ENCODE results near the gene CD248.
"Not testable (repeated sequence)": the region's sequence is repeated elsewhere in the genome, so short reads cannot be mapped to it uniquely, and the experiment has no call there.

CD248 gene, protein sequence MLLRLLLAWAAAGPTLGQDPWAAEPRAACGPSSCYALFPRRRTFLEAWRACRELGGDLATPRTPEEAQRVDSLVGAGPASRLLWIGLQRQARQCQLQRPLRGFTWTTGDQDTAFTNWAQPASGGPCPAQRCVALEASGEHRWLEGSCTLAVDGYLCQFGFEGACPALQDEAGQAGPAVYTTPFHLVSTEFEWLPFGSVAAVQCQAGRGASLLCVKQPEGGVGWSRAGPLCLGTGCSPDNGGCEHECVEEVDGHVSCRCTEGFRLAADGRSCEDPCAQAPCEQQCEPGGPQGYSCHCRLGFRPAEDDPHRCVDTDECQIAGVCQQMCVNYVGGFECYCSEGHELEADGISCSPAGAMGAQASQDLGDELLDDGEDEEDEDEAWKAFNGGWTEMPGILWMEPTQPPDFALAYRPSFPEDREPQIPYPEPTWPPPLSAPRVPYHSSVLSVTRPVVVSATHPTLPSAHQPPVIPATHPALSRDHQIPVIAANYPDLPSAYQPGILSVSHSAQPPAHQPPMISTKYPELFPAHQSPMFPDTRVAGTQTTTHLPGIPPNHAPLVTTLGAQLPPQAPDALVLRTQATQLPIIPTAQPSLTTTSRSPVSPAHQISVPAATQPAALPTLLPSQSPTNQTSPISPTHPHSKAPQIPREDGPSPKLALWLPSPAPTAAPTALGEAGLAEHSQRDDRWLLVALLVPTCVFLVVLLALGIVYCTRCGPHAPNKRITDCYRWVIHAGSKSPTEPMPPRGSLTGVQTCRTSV

GRCh38 chr11:66316849-66317251 is at the start of gene CD248:
Gene CD248, minus strand, starts transcription at chr11:66317044. Its CDS starts 17 bp downstream, at chr11:66317027.
- DNase-seq = no peak

DNA sequence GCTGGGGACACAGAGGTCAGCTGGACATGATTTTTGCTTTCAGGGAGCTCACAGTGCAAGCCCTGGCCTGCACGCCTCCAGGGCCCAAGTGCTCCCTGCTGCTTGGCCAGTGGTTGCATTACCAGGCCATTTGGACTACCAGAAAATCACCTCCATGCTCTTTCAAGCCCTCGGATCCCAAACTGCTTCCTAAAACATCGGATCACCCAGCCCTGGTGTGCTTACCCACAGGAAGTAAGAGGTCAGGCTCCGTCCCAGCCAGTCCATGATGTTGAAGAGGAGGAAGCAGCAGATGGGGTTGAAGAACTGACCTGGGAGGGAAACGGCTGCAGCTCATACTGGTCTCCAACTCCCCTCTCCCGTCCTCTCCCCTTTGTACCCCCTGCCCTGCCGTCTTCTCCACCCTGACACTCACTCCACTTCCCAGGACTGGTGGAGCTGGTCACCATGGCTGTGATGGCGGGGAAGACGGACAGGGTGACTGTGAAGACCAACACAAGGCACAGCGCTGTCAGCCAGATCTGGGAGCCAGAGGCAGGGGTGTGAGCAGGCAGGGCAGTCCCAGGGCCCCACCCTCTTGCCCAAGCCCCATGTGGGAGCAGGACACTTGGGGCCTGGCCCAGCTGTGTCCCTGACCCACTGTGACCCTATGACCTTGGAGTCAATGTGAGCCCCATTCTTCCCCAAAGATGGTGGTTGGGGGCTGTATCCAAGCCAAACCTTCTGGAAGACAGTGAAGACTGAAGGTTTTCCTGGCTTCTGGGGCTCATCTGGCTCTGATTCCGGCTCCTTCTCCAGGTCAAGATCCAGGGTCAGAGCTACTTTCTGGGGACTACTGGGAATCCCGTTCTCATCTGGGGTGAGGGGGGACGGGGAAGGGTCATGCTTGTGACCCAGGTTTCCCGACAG is 49.1 kb upstream of the CD248 start:
- DNase-seq = no peak

GRCh38 chr11:66365166-66365565 is 48.3 kb upstream of the CD248 start:
- no peak for DNase-seq

DNA sequence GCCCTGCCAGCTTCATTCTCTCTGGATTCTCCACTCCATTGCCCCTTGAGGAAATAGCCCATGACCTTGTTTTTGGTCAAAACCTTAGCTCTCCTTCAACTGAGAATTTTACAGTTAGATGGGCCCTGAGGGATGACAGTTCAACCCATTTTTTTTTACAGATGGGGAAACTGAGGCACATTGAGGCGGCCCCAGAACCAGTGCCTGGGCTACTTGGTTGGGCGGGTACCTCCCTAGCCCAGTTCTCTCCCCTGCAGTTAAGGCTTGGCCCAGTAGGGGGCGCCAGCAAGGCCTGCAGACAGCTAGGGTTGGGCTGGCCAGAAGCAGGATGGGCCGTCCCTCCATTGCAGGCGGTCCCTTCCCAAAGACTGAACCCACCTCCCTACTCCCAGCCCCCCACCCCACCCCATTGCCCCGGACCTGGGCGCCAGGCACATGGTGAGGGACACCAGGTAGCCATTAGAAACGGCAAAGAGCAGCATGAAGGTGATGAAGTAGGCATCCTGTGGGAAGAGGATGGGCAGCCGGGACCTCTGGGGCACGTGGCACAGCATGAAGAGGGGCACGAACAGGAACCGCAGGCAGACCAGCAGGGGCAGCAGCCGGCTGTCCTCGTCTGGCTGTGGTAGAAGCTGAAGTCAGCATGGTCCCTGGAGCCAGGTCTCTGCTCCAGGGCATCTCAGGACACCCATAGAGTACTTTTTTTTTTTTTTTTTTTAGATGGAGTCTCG is 47.1 kb upstream of the CD248 start:
- DNase-seq = no peak

DNA sequence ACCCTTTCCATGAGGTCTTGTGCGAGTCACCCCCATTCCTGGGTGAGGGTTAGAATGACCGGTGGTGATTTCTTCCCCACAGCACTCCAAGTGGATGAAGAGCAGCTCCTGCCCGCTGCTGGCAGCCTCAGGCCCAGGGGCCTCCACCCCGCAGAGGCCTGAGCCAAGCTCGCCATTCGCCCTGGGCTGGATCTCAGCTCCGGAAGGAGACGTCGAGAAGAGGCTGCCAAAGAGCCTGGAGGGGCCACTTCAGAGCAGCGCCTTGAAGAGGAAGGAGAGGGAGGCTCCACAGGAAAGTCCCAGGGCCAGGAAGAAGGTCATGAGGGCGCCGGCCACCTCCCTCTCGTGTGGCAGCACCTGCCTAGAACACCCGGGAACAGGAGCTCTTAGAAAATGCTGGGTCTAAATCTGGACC is 46.4 kb upstream of the CD248 start:
- DNase-seq = no peak

- DNase-seq = no peak
Measured at GRCh38 chr11:66362481-66363147, 45.8 kb upstream of the CD248 start.

DNA sequence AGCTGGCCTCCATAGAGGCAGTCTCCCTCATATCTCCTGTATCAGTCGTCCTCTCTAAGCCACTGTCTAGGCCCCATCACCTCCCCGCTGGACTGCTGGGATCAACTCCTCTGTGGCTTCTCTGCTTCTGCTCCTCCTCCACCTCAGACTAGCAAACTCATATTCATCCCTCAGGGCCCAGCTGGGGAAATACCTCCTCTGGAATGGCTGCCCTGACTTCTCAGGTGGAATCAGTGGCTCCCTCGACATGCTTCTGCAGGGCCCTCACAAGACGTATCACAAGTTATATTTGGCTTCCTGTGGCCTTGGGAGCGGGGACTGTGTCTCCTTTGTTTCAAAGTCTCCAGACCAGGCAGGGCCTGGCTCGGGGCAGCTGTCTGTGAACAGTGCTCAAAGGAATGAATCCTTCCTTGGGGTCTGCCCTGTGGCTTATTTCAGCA is 44.7 kb upstream of the CD248 start:
- no peak for DNase-seq

DNA sequence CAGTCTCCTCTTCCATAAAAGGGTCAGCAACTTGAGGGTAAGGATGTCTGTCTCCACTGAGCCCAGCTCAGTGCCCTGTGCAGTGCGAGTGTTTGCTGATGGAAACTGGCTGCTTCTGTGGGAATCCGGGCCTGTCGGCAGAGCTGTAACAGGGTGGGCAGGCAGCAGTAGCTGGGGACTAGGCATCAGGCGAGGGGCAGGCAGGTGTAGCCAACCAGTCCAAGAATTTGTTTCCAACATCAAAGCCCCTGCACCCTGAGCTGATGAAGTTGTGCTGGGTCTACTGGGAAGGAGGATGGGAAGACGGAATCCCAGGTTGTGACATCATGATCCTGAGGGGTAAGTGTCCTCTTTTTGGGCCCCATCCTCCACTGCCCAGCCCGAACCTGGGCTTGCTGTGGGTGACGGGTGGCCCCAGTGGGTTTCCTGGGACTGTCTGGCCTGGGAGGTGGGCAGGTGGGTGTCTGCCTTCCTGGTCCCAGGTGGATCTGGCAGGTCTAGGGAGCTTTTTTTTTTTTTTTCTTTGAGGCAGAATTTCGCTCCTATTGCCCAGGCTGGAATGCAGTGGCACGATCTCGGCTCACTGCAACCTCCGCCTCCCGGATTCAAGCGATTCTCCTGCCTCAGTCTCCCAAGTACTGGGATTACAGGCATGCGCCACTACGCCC is 43.7 kb upstream of the CD248 start:
- DNase-seq = no peak

GRCh38 chr11:66359662-66360087 is 42.8 kb upstream of the CD248 start:
- DNase-seq = no peak

DNA sequence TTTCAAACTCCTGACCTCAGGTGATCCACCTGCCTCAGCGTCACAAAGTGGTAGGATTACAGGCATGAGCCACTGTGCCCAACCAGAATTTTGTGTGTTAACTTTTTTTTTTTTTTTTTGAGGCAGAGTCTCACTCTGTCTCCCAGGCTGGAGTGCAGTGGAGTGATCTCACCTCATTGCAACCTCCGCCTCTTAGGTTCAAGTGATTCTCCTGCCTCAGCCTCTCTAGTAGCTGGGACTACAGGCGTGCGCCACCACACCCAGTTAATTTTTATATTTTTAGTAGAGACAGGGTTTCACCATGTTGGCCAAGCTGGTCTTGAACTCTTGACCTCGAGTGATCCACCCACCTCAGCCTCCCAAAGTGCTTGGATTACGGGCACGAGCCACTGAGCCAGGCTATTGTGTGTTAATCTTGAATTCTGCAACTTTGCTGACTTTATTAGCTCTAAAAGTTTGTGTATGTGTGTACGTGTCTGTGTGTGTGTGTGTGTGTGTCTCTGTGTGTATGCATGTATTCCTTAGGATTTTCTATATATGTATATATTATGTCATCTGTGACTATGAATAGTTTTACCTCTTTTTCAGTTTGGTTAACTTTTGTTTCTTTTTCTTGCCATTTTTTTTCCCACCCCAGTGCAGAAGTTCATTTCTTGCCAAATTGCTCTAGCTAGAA is 33.9 kb upstream of the CD248 start:
- DNase-seq = not testable (repeated sequence)

DNA sequence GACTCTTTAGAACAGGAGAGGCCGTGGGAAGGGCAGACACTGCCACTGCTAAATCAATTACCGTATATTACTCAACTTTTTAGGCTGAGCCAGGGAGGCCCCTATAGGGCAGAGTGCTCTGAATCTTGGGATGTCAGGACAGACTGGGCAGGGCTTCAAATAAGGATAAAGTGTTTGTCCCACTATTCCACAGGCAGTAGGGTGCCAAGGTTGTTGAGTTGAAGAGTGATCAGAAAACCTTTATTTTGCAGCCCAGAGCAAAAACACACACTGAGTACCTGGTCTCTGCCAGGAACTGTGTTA is 32.2 kb upstream of the CD248 start:
- DNase-seq = no peak

DNA sequence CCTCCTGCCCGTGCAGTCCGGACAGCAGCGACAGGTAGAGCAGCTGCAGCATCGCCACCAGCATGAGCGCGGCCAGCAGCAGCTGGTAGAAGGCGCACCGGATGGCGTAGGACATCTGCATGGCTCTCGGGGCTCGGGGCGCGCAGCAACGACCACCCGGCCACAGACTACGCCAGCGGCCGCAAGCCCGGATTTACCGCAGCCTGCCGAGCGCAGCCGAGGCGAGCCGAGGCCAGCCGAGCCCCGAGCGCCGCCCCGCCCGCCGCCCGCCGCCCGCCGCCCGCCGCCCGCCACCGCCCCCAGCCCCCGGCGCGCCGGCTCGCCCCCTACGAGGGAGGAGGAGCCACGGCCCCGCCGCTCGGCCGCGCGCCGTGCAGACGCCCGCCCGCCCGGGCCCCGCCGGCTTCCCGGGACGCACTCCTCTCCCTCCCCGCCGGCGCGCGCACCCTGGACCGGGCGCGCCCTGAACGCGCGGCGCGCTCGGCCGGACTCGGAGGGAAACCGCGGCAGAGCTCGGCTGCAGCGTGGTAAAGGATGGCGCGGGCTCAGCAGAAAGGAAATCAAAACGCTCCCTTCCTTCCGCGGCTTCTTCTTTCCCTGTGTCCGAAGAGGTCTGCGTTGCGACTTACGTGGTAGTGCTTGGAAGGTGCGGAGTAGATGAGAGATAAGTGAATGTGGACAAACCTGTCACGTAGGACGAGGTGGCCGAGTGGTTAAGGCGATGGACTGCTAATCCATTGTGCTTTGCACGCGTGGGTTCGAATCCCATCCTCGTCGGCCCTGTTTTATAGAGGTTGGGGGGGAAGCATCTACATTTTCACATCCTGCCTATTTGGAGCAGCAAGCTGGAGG is 30.8 kb upstream of the CD248 start, which contains the start of gene B4GAT1:
Gene B4GAT1, minus strand, starts transcription at position 205 of the 852 bp plus-strand sequence. Its CDS starts 84 bp downstream, at position 121.
- peak; percentile 73 for DNase-seq

DNA sequence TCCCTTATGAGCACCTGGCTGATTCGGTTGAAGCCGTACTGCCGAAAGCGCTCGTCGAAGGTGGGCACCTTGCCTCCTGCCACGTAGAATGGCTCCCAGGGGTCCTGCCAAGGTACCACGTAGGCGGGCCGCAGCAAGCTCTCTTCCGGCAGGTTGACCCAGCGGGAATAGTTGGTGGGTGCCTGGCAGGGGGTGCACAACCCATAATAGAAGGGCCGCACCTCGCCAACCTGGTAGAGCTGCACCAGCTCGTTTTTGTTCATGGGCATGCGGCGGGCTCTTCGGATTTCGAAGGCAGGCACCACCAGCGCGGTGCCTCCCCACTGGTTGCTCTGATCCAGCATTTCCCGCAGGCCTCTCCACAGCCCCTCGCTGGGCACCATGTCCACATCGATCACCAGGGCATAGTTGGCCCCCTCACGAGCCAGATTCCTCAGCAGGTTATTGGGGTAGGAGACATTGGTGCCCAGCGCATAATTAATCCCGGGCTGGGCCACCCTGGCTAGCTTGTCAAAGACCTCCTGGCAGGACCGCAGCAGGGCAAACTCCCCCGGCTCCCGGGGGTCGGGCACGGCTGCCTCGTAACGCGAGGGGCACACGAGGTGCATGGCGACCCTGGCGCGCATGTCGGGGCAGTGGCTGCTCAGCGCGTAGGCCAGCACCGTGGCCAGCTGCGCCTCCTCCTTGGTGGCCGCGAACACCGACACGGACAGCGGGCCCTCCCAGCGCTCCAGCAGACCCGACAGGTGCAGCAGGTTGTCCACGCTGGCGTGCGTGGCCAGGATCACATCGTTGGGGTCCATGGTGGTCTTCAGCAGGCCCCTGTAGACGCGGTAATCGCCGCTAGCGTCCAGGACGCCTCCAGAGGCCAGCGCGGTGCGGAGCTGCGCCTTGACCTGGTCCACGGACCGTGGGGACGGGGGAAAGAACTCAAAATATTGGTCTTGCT is 29.9 kb upstream of the CD248 start:
- DNase-seq = no peak

DNA sequence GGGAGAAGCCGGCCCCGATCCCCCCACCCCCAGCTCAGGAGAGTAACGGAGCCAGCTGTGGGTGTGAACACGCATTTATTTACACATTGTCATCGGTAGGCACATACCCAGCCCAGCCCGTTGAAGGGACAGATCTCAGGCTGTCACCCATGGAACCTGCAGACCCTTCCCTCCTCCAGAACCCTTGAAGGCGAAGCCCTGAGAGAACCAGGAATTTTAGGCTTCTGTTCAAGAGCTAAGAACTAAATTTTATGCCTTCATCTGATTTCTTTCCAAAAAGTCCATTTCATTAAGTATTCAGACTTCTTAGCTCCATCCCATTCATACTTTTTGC is 28.4 kb upstream of the CD248 start:
- no peak for DNase-seq

GRCh38 chr11:66344550-66345315 is 27.9 kb upstream of the CD248 start, which contains the start of gene BRMS1:
Gene BRMS1, minus strand, starts transcription at chr11:66345104. Its CDS starts 2,870 bp downstream, at chr11:66342234.
- peak; percentile 94 for DNase-seq

DNA sequence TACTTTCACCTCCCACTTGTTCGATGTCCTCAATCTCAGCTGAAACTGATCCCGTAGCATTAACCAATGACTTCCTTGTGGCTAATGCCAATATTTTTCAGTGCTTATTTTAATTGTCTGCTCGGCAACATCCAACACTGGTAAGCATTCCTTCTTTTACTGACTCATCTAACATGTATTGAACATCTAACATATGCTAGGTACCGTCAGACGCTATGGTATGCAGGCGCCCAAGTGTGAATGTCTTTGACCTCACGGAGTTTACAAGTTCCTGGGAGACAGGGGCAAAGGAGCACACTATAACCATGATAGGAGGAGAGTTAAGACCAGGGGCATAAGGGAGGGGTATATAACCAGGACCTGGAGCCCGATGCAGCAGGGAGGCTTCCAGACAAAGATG is 26.3 kb upstream of the CD248 start:
- DNase-seq = no peak

GRCh38 chr11:66341502-66342126 is 24.8 kb upstream of the CD248 start:
- no peak for DNase-seq

Data from DMS79 (cell line).